Measurements from ENCODE around the gene CHM. TPM values are rescaled to one million over a fixed set of nuclear protein-coding genes. Genes with fewer than 3 reads are reported as not detected.
"Not testable (repeated sequence)": the region's sequence is repeated elsewhere in the genome, so short reads cannot be mapped to it uniquely, and the experiment has no call there.

The CHM gene
- total RNA-seq, 4 donors from 2014 or later: 7.0 to 13.4 (median 12.7) TPM

- intact Hi-C loops (cut with DNase I): no loop called here
- DNase-seq: no peak
- no peaks in the 10 kb centered on the region for H3K4me1 ChIP-seq
- H3K4me3 ChIP-seq: no peak overlapping the region
- peaks cover 0 to 16% (median 0%) of the 10 kb centered on the region in 3 donors for H3K36me3 ChIP-seq
- H3K9me3 ChIP-seq: no peaks in the 10 kb centered on the region
- no peaks in the 10 kb centered on the region for H3K27me3 ChIP-seq
- no peak for TF ChIP-seq POLR2A (IDR thresholded peaks at IDR 0.05)
- H3K27ac ChIP-seq: no peak overlapping the region
Observed at GRCh38 chrX:86023811-86024210, 23.5 kb downstream of the CHM start.

GRCh38 chrX:86021652-86022289 is 25.6 kb downstream of the CHM start:
- no peak overlapping the region for H3K27ac ChIP-seq
- DNase-seq: no peak
- no peak overlapping the region for H3K4me3 ChIP-seq
- H3K9me3 ChIP-seq: no peaks in the 10 kb centered on the region
- H3K4me1 ChIP-seq: no peaks in the 10 kb centered on the region
- TF ChIP-seq CTCF (IDR thresholded peaks at IDR 0.05) (no peak), POLR2A (IDR thresholded peaks at IDR 0.05) (no peak)
- peaks cover 0 to 16% (median 0%) of the 10 kb centered on the region in 3 donors for H3K36me3 ChIP-seq
- H3K27me3 ChIP-seq: no peaks in the 10 kb centered on the region
- intact Hi-C loops (cut with DNase I): no loop called here

- Histone ChIP-seq H3K27ac (no peak overlapping the region), H3K4me1 (no peaks in the 10 kb centered on the region), H3K27me3 (no peaks in the 10 kb centered on the region), H3K9me3 (no peaks in the 10 kb centered on the region), H3K36me3 (no peaks in the 10 kb centered on the region), H3K4me3 (no peak overlapping the region)
- DNase-seq: no peak
- 76 to 83% methylated on average over 2 to 3 of the region's 4 CpGs for WGBS, 2 donors
- no peak for TF ChIP-seq CTCF (IDR thresholded peaks at IDR 0.05)
- TF ChIP-seq POLR2A (IDR thresholded peaks at IDR 0.05): no peak
- intact Hi-C loops (cut with DNase I): no loop called here
Observed at GRCh38 chrX:86016139-86016538, 31.2 kb downstream of the CHM start.

GRCh38 chrX:86014959-86015358 is 32.4 kb downstream of the CHM start:
- H3K4me1 ChIP-seq; H3K27me3 ChIP-seq; H3K27ac ChIP-seq; H3K4me3 ChIP-seq; intact Hi-C loops (cut with DNase I); H3K9me3 ChIP-seq; H3K36me3 ChIP-seq; DNase-seq: not testable (repeated sequence)
- 79% methylated on average over 4 of the region's 4 CpGs for WGBS, 2 donors

GRCh38 chrX:86014421-86014820 is 32.9 kb downstream of the CHM start:
- WGBS, 2 donors: 69 to 72% methylated on average over 4 to 5 of the region's 5 CpGs
- intact Hi-C loops (cut with DNase I): no loop called here
- TF ChIP-seq CTCF (IDR thresholded peaks at IDR 0.05) (no peak), POLR2A (IDR thresholded peaks at IDR 0.05) (no peak)
- Histone ChIP-seq H3K4me1 (no peaks in the 10 kb centered on the region), H3K27me3 (no peaks in the 10 kb centered on the region), H3K36me3 (no peaks in the 10 kb centered on the region), H3K4me3 (no peak overlapping the region), H3K27ac (no peak overlapping the region), H3K9me3 (no peaks in the 10 kb centered on the region)
- no peak for DNase-seq

- no peaks in the 10 kb centered on the region for H3K4me1 ChIP-seq
- H3K27me3 ChIP-seq: no peaks in the 10 kb centered on the region
- H3K4me3 ChIP-seq: no peak overlapping the region
- no peak for TF ChIP-seq POLR2A (IDR thresholded peaks at IDR 0.05)
- TF ChIP-seq CTCF (IDR thresholded peaks at IDR 0.05): no peak
- no peaks in the 10 kb centered on the region for H3K9me3 ChIP-seq
- no peak overlapping the region for H3K27ac ChIP-seq
- DNase-seq: no peak
- no peaks in the 10 kb centered on the region for H3K36me3 ChIP-seq
- 82 to 87% methylated on average over 3 of the region's 3 CpGs for WGBS, 2 donors
- intact Hi-C loops (cut with DNase I): no loop called here
Observed at GRCh38 chrX:86013792-86014191, 33.6 kb downstream of the CHM start.

Measured in esophagus squamous epithelium (tissue), 5 donors.